Measurements from ENCODE around the gene ADAP1.

- TF ChIP-seq CTCF (IDR thresholded peaks at IDR 0.05) (no peak), EZH2phosphoT487 (IDR thresholded peaks at IDR 0.05) (no peak)
Observed at GRCh38 chr7:921071-921461, 33.4 kb downstream of the ADAP1 start.
